Adrenal gland (tissue), 12 donors: ENCODE results near the gene GRM8. TPM values are rescaled to one million over a fixed set of nuclear protein-coding genes. Genes with fewer than 3 reads are reported as not detected.

Source experiments
- DNase-seq, 7 donors: peaks; one replicate each; pipeline ENCODE4 v3.0.0-alpha.2; 2019 to 2020
- H3K27ac ChIP-seq, 5 donors: fragments of 200-600 bp; sonication (generic) in 4 of 5; 1 replicate in 3 of 5; 2 replicates in 2 of 5; pipeline versions ENCODE4 v1.5.1 to v1.8.0; 2016 to 2020; ENCODE audit warnings: mild to moderate bottlenecking in 1 of 5
- H3K27me3 ChIP-seq: fragments of 200-600 bp; 2 replicates; pipeline ENCODE4 v1.8.0; 2021
- H3K36me3 ChIP-seq, 2 donors: fragments of 200-600 bp; replicated peaks in 1 of 2; 1 replicate in 1 of 2; 2 replicates in 1 of 2; pipeline versions ENCODE4 v1.5.1 to v1.8.0; 2018 to 2022
- H3K4me1 ChIP-seq, 2 donors: fragments of 200-600 bp; replicated peaks in 1 of 2; 1 replicate in 1 of 2; 2 replicates in 1 of 2; pipeline versions ENCODE4 v1.5.1 to v1.8.0; 2018 to 2021
- H3K4me3 ChIP-seq, 4 donors: fragments of 200-600 bp; sonication (generic) in 3 of 4; one replicate each; pipeline ENCODE4 v1.5.1; 2016 to 2018
- H3K9me3 ChIP-seq, 3 donors: fragments of 200-600 bp; sonication (generic) in 1 of 3; replicated peaks in 1 of 3; 1 replicate in 2 of 3; 2 replicates in 1 of 3; pipeline versions ENCODE4 v1.5.1 to v1.8.0; 2016 to 2021
- POLR2A ChIP-seq, 2 donors: fragments of 450-650 bp; IDR thresholded peaks; one replicate each; pipeline ENCODE4 v1.6.1; 2017; ENCODE audit warnings: antibody characterized with exemption in 2 of 2, mild to moderate bottlenecking in 2 of 2, moderate library complexity in 1 of 2
- WGBS, 4 donors: extraction: QIAGEN DNeasy Blood & Tissue Kit in 2 of 4; methylation state at CpG; one replicate each; pipeline versions ENCODE4 v1.1.5 to v1.1.7; 2013 to 2017; 5-methylcytosine and 5-hydroxymethylcytosine counted together
- intact Hi-C, 2 donors: fragments of 100-400 bp; cut with DNase I; formaldehyde crosslinking; loops; one replicate each; pipeline versions ENCODE4 v1.14.1 to v1.15.0; 2022 to 2023
- polyA plus RNA-seq, 3 donors: library from polyadenylated mRNA; stranded (reverse); fragments of 200-250 nt in 2 of 3; fragments of 350-450 nt in 1 of 3; fragmentation: Illumina TruSeq in 1 of 3; extraction: RNeasy Lipid Tissue Mini Kit (QIAGEN cat#74804) in 1 of 3; gene quantifications; one replicate each; pipeline ENCODE4 v1.2.3, GENCODE V29; 2013 to 2014
- total RNA-seq, 9 donors: library from RNA; depleted of rRNA in 4 of 9; stranded (reverse); fragments of >200 nt in 4 of 9; fragments of 120-200 nt in 1 of 9; fragmentation: NEBNext Ultra II Directional in 1 of 9; extraction: Animal tissue kit (Norgen Biotek cat#: 25700) in 1 of 9; gene quantifications; one replicate each; pipeline versions ENCODE4 v1.1.0 to v1.2.4, GENCODE V29; 2013 to 2023
- TF ChIP-seq, protein P1 (sequence below), 6 experiments: fragments of 450-650 bp in 4 of 6; fragments of 200-600 bp in 2 of 6; sonication (generic) in 1 of 6; IDR thresholded peaks; 1 replicate in 5 of 6; 2 replicates in 1 of 6; pipeline versions ENCODE4 v1.5.1 to v1.8.0; 2016 to 2021; ENCODE audit warnings: antibody characterized with exemption in 6 of 6, mild to moderate bottlenecking in 2 of 6, moderate library complexity in 1 of 6
- donor health status: healthy with polysubstance abuse.
- donor health status: Bipolar disorder and iron deficiency.
- donor health status: DM: yes; HTN: yes; CAD: no.
- donor health status: DM: no; HTN: no; CAD: no.
- donor health status: DM: no; HTN: no; CAD: no.
- donor health status: DM: yes; HTN: yes; CAD: no.

Gene GRM8
- total and polyA plus RNA-seq, 12 donors = 0.10 to 2.5 (median 0.92) TPM; not detected in 5

- intact Hi-C loops = no loop called here
- Histone ChIP-seq H3K27me3 (no peaks in the 10 kb centered on the region), H3K4me3 (no peak overlapping the region), H3K36me3 (no peaks in the 10 kb centered on the region), H3K4me1 (no peaks in the 10 kb centered on the region), H3K9me3 (no peaks in the 10 kb centered on the region), H3K27ac (no peak overlapping the region)
- no peak for DNase-seq
- 76 to 89% (median 84%) methylated on average over 3 of the region's 3 CpGs for WGBS, 4 donors
- TF ChIP-seq, protein P1, sequence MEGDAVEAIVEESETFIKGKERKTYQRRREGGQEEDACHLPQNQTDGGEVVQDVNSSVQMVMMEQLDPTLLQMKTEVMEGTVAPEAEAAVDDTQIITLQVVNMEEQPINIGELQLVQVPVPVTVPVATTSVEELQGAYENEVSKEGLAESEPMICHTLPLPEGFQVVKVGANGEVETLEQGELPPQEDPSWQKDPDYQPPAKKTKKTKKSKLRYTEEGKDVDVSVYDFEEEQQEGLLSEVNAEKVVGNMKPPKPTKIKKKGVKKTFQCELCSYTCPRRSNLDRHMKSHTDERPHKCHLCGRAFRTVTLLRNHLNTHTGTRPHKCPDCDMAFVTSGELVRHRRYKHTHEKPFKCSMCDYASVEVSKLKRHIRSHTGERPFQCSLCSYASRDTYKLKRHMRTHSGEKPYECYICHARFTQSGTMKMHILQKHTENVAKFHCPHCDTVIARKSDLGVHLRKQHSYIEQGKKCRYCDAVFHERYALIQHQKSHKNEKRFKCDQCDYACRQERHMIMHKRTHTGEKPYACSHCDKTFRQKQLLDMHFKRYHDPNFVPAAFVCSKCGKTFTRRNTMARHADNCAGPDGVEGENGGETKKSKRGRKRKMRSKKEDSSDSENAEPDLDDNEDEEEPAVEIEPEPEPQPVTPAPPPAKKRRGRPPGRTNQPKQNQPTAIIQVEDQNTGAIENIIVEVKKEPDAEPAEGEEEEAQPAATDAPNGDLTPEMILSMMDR (IDR thresholded peaks at IDR 0.05) = no peak
- TF ChIP-seq POLR2A (IDR thresholded peaks at IDR 0.05) = no peak
Measured at GRCh38 chr7:127153315-127153714, 99.4 kb downstream of the GRM8 start.

GRCh38 chr7:127152423-127152822, 100.3 kb downstream of the GRM8 start:
- no peak overlapping the region for H3K4me3 ChIP-seq
- H3K27ac ChIP-seq = no peak overlapping the region
- DNase-seq = no peak
- no peaks in the 10 kb centered on the region for H3K4me1 ChIP-seq
- intact Hi-C loops = no loop called here
- H3K36me3 ChIP-seq = no peaks in the 10 kb centered on the region
- H3K9me3 ChIP-seq = no peaks in the 10 kb centered on the region
- no peak for TF ChIP-seq POLR2A (IDR thresholded peaks at IDR 0.05)
- TF ChIP-seq, protein P1 (IDR thresholded peaks at IDR 0.05) = no peak
- no peaks in the 10 kb centered on the region for H3K27me3 ChIP-seq

DNA sequence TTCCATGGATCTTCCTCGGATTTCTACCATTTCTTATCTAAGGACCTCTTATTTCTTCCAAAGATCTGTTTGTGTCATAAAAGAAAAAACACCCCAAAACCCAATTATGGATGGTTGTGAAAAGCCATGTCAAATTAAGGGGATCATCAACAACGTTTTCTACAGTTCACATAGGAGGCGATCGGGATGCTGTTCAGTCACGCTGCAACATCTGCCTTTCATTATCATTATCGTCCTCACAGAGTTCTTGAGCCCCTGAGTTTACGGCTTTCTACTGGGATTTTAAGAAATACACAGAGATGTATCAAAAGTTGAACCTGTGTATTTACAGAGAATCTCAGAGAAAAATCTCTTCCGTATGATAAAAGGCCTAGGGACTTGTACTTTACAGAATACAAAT, 101.4 kb downstream of the GRM8 start:
- DNase-seq = no peak
- TF ChIP-seq, protein P1 (IDR thresholded peaks at IDR 0.05) = no peak
- TF ChIP-seq POLR2A (IDR thresholded peaks at IDR 0.05) = no peak
- Histone ChIP-seq H3K27ac (no peak overlapping the region), H3K4me1 (no peaks in the 10 kb centered on the region), H3K4me3 (no peak overlapping the region), H3K27me3 (no peaks in the 10 kb centered on the region), H3K9me3 (no peaks in the 10 kb centered on the region), H3K36me3 (no peaks in the 10 kb centered on the region)
- intact Hi-C loops = no loop called here
- WGBS, 4 donors = 77 to 82% (median 80%) methylated on average over 8 of the region's 8 CpGs

GRCh38 chr7:127150543-127150942, 102.2 kb downstream of the GRM8 start:
- DNase-seq = no peak
- WGBS, 4 donors = 39 to 58% (median 51%) methylated on average over 2 of the region's 2 CpGs
- Histone ChIP-seq H3K27ac (no peak overlapping the region), H3K27me3 (no peaks in the 10 kb centered on the region), H3K36me3 (no peaks in the 10 kb centered on the region), H3K9me3 (no peaks in the 10 kb centered on the region), H3K4me3 (no peak overlapping the region), H3K4me1 (no peaks in the 10 kb centered on the region)
- intact Hi-C loops = no loop called here
- TF ChIP-seq, protein P1 (IDR thresholded peaks at IDR 0.05) = no peak
- TF ChIP-seq POLR2A (IDR thresholded peaks at IDR 0.05) = no peak
